ENCODE results near the gene TFR2. TPM values are rescaled to one million over a fixed set of nuclear protein-coding genes. Genes with fewer than 3 reads are reported as not detected.

Gene TFR2
- total and polyA plus RNA-seq, 2 of the 13 experiments (the other 11 are each of a cell fraction or from before 2014, with no cell fraction given): 36.9 to 64.2 TPM

GRCh38 chr7:100641860-100642533 lies 645 bp upstream of the TFR2 start (continued):
- TF ChIP-seq HIC2 (CRISPR knock-in tag; IDR thresholded peaks at IDR 0.05; ENCODE audit: low read depth) (peak; percentile 43; the same call in 1 of the 2 replicates), ZNF431 (CRISPR knock-in tag; IDR thresholded peaks at IDR 0.05; ENCODE audit: borderline replicate concordance, low read depth) (0 out of 2 replicates have a peak, but pooled peaks have one; percentile 15), KDM4B (CRISPR knock-in tag; IDR thresholded peaks at IDR 0.05) (no peak), NR1H2 (CRISPR knock-in tag; IDR thresholded peaks at IDR 0.05; ENCODE audit: borderline replicate concordance, low read depth) (no peak), GFI1 (CRISPR knock-in tag; IDR thresholded peaks at IDR 0.05; ENCODE audit: borderline replicate concordance) (no peak), MXI1 (IDR thresholded peaks at IDR 0.05; ENCODE audit: borderline replicate concordance, low read depth, low read length) (no peak; the same call in 2 of the 3 replicates), LRRFIP1 (CRISPR knock-in tag; conservative IDR thresholded peaks at IDR 0.05) (no peak), KMT2B (CRISPR knock-in tag; IDR thresholded peaks at IDR 0.05) (no peak), ZBTB3 (CRISPR knock-in tag; IDR thresholded peaks at IDR 0.05; ENCODE audit: borderline replicate concordance, low read depth) (no peak), POLR2A (IDR thresholded peaks at IDR 0.05; ENCODE audit: insufficient read depth in 1 of 2, low read depth in 2 of 2, low read length in 2 of 2) (no peak; a peak in 1 of 4 replicates), ZBTB34 (CRISPR knock-in tag; IDR thresholded peaks at IDR 0.05) (0 out of 2 replicates have a peak, but pooled peaks have one; percentile 43), ZNF619 (CRISPR knock-in tag; IDR thresholded peaks at IDR 0.05) (0 out of 2 replicates have a peak, but pooled peaks have one; percentile 36), ZNF749 (CRISPR knock-in tag; IDR thresholded peaks at IDR 0.05; ENCODE audit: borderline replicate concordance) (no peak), PTBP1 (IDR thresholded peaks at IDR 0.05; ENCODE audit: low read depth, low read length, poor library complexity, severe bottlenecking) (no peak), ZNF879 (CRISPR knock-in tag; IDR thresholded peaks at IDR 0.05) (no peak), ZNF512 (CRISPR knock-in tag; IDR thresholded peaks at IDR 0.05) (no peak)
- TF ChIP-seq, protein P1, sequence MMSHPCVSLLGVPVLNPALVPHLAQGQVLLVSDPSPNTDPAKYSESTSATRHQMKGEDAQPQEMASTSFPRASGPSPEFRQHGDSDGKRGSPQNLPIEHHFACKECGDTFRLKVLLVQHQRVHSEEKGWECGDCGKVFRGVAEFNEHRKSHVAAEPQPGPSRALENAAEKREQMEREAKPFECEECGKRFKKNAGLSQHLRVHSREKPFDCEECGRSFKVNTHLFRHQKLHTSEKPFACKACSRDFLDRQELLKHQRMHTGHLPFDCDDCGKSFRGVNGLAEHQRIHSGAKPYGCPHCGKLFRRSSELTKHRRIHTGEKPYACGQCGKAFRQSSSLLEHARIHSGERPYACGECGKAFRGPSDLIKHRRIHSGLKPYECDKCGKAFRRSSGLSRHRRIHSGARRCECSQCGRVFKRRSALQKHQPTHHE (CRISPR knock-in tag; IDR thresholded peaks at IDR 0.05; ENCODE audit: borderline replicate concordance): 0 out of 2 replicates have a peak, but pooled peaks have one; percentile 68
- TF ChIP-seq, protein P2, sequence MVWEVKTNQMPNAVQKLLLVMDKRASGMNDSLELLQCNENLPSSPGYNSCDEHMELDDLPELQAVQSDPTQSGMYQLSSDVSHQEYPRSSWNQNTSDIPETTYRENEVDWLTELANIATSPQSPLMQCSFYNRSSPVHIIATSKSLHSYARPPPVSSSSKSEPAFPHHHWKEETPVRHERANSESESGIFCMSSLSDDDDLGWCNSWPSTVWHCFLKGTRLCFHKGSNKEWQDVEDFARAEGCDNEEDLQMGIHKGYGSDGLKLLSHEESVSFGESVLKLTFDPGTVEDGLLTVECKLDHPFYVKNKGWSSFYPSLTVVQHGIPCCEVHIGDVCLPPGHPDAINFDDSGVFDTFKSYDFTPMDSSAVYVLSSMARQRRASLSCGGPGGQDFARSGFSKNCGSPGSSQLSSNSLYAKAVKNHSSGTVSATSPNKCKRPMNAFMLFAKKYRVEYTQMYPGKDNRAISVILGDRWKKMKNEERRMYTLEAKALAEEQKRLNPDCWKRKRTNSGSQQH (CRISPR knock-in tag; IDR thresholded peaks at IDR 0.05; ENCODE audit: low read depth): no peak
